ENCODE measurements around the gene KCNJ16.

Gene KCNJ16

GRCh38 chr17:70104791-70105523 lies 29.9 kb downstream of the KCNJ16 start:
- DNase-seq (ENCODE audit: insufficient read length, low spot score) (no peak), FAIRE-seq (no peak)
- TF ChIP-seq POU2F2 (IDR thresholded peaks at IDR 0.05; ENCODE audit: low read depth, low read length) (no peak), SPI1 (IDR thresholded peaks at IDR 0.05; ENCODE audit: low read depth, low read length) (no peak)

GRCh38 chr17:70105641-70106040 lies 30.6 kb downstream of the KCNJ16 start:
- DNase-seq (ENCODE audit: insufficient read length, low spot score) (no peak), FAIRE-seq (no peak)
- no peak for TF ChIP-seq POLR2A (IDR thresholded peaks at IDR 0.05; ENCODE audit: low read depth, low read length)
- TF ChIP-seq SPI1 (IDR thresholded peaks at IDR 0.05; ENCODE audit: low read depth, low read length): no peak
- no peak for TF ChIP-seq TAF1 (IDR thresholded peaks at IDR 0.05; ENCODE audit: low read depth, low read length)
- TF ChIP-seq PAX5 (IDR thresholded peaks at IDR 0.05; ENCODE audit: insufficient read depth, low read length, severe bottlenecking): no peak
- TF ChIP-seq POU2F2 (IDR thresholded peaks at IDR 0.05; ENCODE audit: low read depth, low read length): no peak
- TF ChIP-seq POLR2AphosphoS5 (IDR thresholded peaks at IDR 0.05; ENCODE audit: low read depth, low read length): no peak

GRCh38 chr17:70106551-70106950 lies 31.5 kb downstream of the KCNJ16 start:
- TF ChIP-seq POLR2AphosphoS5 (IDR thresholded peaks at IDR 0.05; ENCODE audit: low read depth, low read length) (no peak), TAF1 (IDR thresholded peaks at IDR 0.05; ENCODE audit: low read depth, low read length) (no peak), POU2F2 (IDR thresholded peaks at IDR 0.05; ENCODE audit: low read depth, low read length) (no peak), POLR2A (IDR thresholded peaks at IDR 0.05; ENCODE audit: low read depth, low read length) (no peak), SPI1 (IDR thresholded peaks at IDR 0.05; ENCODE audit: low read depth, low read length) (no peak), PAX5 (IDR thresholded peaks at IDR 0.05; ENCODE audit: insufficient read depth, low read length, severe bottlenecking) (no peak)
- FAIRE-seq: no peak
- no peak for DNase-seq (ENCODE audit: insufficient read length, low spot score)

- FAIRE-seq: no peak
Measured at GRCh38 chr17:70107441-70107840, 32.4 kb downstream of the KCNJ16 start.

GRCh38 chr17:70107904-70108565 lies 33.0 kb downstream of the KCNJ16 start:
- DNase-seq (ENCODE audit: insufficient read length, low spot score) (no peak), FAIRE-seq (no peak)
- TF ChIP-seq POLR2AphosphoS5 (IDR thresholded peaks at IDR 0.05; ENCODE audit: low read depth, low read length) (no peak), POU2F2 (IDR thresholded peaks at IDR 0.05; ENCODE audit: low read depth, low read length) (no peak), SPI1 (IDR thresholded peaks at IDR 0.05; ENCODE audit: low read depth, low read length) (no peak), PAX5 (IDR thresholded peaks at IDR 0.05; ENCODE audit: insufficient read depth, low read length, severe bottlenecking) (no peak), POLR2A (IDR thresholded peaks at IDR 0.05; ENCODE audit: low read depth, low read length) (no peak), TAF1 (IDR thresholded peaks at IDR 0.05; ENCODE audit: low read depth, low read length) (no peak)

More at GRCh38 chr17:70107441-70107840, 32.4 kb downstream of the KCNJ16 start:
- TF ChIP-seq POU2F2 (IDR thresholded peaks at IDR 0.05; ENCODE audit: low read depth, low read length): no peak
- no peak for TF ChIP-seq POLR2A (IDR thresholded peaks at IDR 0.05; ENCODE audit: low read depth, low read length)
- TF ChIP-seq POLR2AphosphoS5 (IDR thresholded peaks at IDR 0.05; ENCODE audit: low read depth, low read length): no peak
- TF ChIP-seq PAX5 (IDR thresholded peaks at IDR 0.05; ENCODE audit: insufficient read depth, low read length, severe bottlenecking): no peak
- no peak for TF ChIP-seq SPI1 (IDR thresholded peaks at IDR 0.05; ENCODE audit: low read depth, low read length)
- TF ChIP-seq TAF1 (IDR thresholded peaks at IDR 0.05; ENCODE audit: low read depth, low read length): no peak
- no peak for DNase-seq (ENCODE audit: insufficient read length, low spot score)

GRCh38 chr17:70109497-70109896 lies 34.5 kb downstream of the KCNJ16 start:
- DNase-seq (ENCODE audit: insufficient read length, low spot score) (no peak), FAIRE-seq (no peak)
- TF ChIP-seq PAX5 (IDR thresholded peaks at IDR 0.05; ENCODE audit: insufficient read depth, low read length, severe bottlenecking): no peak
- TF ChIP-seq POLR2AphosphoS5 (IDR thresholded peaks at IDR 0.05; ENCODE audit: low read depth, low read length): no peak
- TF ChIP-seq POU2F2 (IDR thresholded peaks at IDR 0.05; ENCODE audit: low read depth, low read length): no peak
- no peak for TF ChIP-seq SPI1 (IDR thresholded peaks at IDR 0.05; ENCODE audit: low read depth, low read length)
- no peak for TF ChIP-seq TAF1 (IDR thresholded peaks at IDR 0.05; ENCODE audit: low read depth, low read length)

- FAIRE-seq: no peak
- no peak for DNase-seq (ENCODE audit: insufficient read length, low spot score)
- TF ChIP-seq POU2F2 (IDR thresholded peaks at IDR 0.05; ENCODE audit: low read depth, low read length): no peak
- TF ChIP-seq POLR2A (IDR thresholded peaks at IDR 0.05; ENCODE audit: low read depth, low read length): no peak
- TF ChIP-seq SPI1 (IDR thresholded peaks at IDR 0.05; ENCODE audit: low read depth, low read length): no peak
- TF ChIP-seq PAX5 (IDR thresholded peaks at IDR 0.05; ENCODE audit: insufficient read depth, low read length, severe bottlenecking): no peak
- no peak for TF ChIP-seq POLR2AphosphoS5 (IDR thresholded peaks at IDR 0.05; ENCODE audit: low read depth, low read length)
- no peak for TF ChIP-seq TAF1 (IDR thresholded peaks at IDR 0.05; ENCODE audit: low read depth, low read length)
Measured at GRCh38 chr17:70110443-70110880, 35.4 kb downstream of the KCNJ16 start.

GRCh38 chr17:70111201-70111600 lies 36.2 kb downstream of the KCNJ16 start:
- DNase-seq (ENCODE audit: insufficient read length, low spot score) (no peak), FAIRE-seq (no peak)
- TF ChIP-seq POLR2AphosphoS5 (IDR thresholded peaks at IDR 0.05; ENCODE audit: low read depth, low read length) (no peak), TAF1 (IDR thresholded peaks at IDR 0.05; ENCODE audit: low read depth, low read length) (no peak), POU2F2 (IDR thresholded peaks at IDR 0.05; ENCODE audit: low read depth, low read length) (no peak), SPI1 (IDR thresholded peaks at IDR 0.05; ENCODE audit: low read depth, low read length) (peak; percentile 56), POLR2A (IDR thresholded peaks at IDR 0.05; ENCODE audit: low read depth, low read length) (no peak)

GRCh38 chr17:70114405-70114804 lies 39.4 kb downstream of the KCNJ16 start:
- DNase-seq (ENCODE audit: insufficient read length, low spot score): no peak
- TF ChIP-seq POLR2AphosphoS5 (IDR thresholded peaks at IDR 0.05; ENCODE audit: low read depth, low read length) (no peak), TAF1 (IDR thresholded peaks at IDR 0.05; ENCODE audit: low read depth, low read length) (no peak), PAX5 (IDR thresholded peaks at IDR 0.05; ENCODE audit: insufficient read depth, low read length, severe bottlenecking) (no peak), SPI1 (IDR thresholded peaks at IDR 0.05; ENCODE audit: low read depth, low read length) (no peak), POLR2A (IDR thresholded peaks at IDR 0.05; ENCODE audit: low read depth, low read length) (no peak), POU2F2 (IDR thresholded peaks at IDR 0.05; ENCODE audit: low read depth, low read length) (no peak)
- FAIRE-seq: no peak

All from GM12891 (cell line).